Mucosa of rectum (tissue), 2 donors: ENCODE results near the gene CBLL1.

ENCODE experiments used
- H3K27ac ChIP-seq, 2 donors: one replicate each; pipeline ENCODE4 v1.7.0; 2013; ENCODE audit warnings: inconsistent platforms in 2 of 2, low read depth in 2 of 2, low read length in 2 of 2
- H3K27me3 ChIP-seq, 2 donors: one replicate each; pipeline ENCODE4 v1.7.0; 2013; ENCODE audit warnings: low read length in 2 of 2; ENCODE audit not compliant: control insufficient read depth in 2 of 2, insufficient read depth in 2 of 2
- H3K36me3 ChIP-seq, 2 donors: one replicate each; pipeline ENCODE4 v1.7.0; 2013; ENCODE audit warnings: low read length in 2 of 2; ENCODE audit not compliant: control insufficient read depth in 2 of 2, insufficient read depth in 2 of 2
- H3K4me1 ChIP-seq, 2 donors: one replicate each; pipeline ENCODE4 v1.7.0; 2013; ENCODE audit warnings: low read length in 2 of 2, mild to moderate bottlenecking in 1 of 2; ENCODE audit not compliant: control insufficient read depth in 2 of 2, insufficient read depth in 2 of 2
- H3K4me3 ChIP-seq, 2 donors: one replicate each; pipeline ENCODE4 v1.7.0; 2013; ENCODE audit warnings: low read length in 2 of 2
- H3K9ac ChIP-seq, 2 donors: one replicate each; pipeline ENCODE4 v1.7.0; 2013; ENCODE audit warnings: low read length in 2 of 2, low read depth in 1 of 2, mild to moderate bottlenecking in 1 of 2
- H3K9me3 ChIP-seq, 2 donors: one replicate each; pipeline ENCODE4 v1.7.0; 2013; ENCODE audit warnings: low read length in 2 of 2; ENCODE audit not compliant: control insufficient read depth in 2 of 2
- donor health status: healthy.
- donor health status: Normal muscosa, but diverticular disease.

The CBLL1 gene

DNA sequence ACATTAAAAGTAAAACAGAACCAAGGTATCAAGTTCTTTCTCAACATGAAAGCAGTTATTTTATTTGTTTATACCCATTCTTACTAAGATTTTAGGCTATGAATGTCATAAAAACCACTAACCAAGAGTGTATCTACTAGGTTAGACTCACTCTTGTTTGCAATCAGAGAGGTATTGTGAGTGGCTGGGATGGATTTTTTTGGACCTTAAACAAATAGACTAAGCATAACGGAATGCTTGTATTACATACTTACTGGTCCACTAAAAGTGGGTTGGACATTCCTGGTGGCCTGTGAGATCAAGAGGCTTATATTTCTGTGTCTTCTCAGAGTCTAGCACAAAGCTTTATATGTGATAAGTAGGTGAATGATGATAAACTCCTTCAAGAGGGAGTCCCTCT, 32.6 kb upstream of the CBLL1 start:
- H3K27ac ChIP-seq = no peak overlapping the region
- no peaks in the 10 kb centered on the region for H3K9me3 ChIP-seq
- H3K9ac ChIP-seq = no peak overlapping the region
- H3K27me3 ChIP-seq = no peaks in the 10 kb centered on the region
- no peaks in the 10 kb centered on the region for H3K4me1 ChIP-seq
- H3K36me3 ChIP-seq = no peaks in the 10 kb centered on the region
- no peak overlapping the region for H3K4me3 ChIP-seq

GRCh38 chr7:107712025-107712424, 31.9 kb upstream of the CBLL1 start:
- Histone ChIP-seq H3K36me3 (no peaks in the 10 kb centered on the region), H3K27me3 (no peaks in the 10 kb centered on the region), H3K4me3 (no peak overlapping the region), H3K4me1 (no peaks in the 10 kb centered on the region), H3K27ac (no peak overlapping the region), H3K9ac (no peak overlapping the region), H3K9me3 (no peaks in the 10 kb centered on the region)

DNA sequence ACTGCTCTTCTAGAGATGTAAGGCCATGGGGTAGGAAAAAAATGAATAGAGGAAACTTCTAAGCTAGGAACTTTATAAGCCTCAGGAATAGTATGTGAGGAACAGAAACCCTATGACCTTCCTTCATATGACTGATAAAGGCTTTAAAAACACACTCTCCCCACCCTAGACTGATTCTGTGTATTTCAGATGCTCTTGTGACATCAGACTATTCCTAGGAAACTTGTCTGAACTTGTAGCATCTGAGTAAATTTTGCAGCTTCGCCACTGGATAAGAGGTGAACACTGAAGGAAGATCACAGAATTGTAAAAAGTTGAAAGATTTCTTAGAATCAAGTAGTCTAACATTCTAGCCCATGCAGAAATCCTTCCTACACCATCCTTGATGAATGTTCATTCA, 31.0 kb upstream of the CBLL1 start:
- Histone ChIP-seq H3K4me3 (no peak overlapping the region), H3K27me3 (no peaks in the 10 kb centered on the region), H3K9me3 (no peaks in the 10 kb centered on the region), H3K9ac (no peak overlapping the region), H3K36me3 (no peaks in the 10 kb centered on the region), H3K27ac (no peak overlapping the region), H3K4me1 (no peaks in the 10 kb centered on the region)

DNA sequence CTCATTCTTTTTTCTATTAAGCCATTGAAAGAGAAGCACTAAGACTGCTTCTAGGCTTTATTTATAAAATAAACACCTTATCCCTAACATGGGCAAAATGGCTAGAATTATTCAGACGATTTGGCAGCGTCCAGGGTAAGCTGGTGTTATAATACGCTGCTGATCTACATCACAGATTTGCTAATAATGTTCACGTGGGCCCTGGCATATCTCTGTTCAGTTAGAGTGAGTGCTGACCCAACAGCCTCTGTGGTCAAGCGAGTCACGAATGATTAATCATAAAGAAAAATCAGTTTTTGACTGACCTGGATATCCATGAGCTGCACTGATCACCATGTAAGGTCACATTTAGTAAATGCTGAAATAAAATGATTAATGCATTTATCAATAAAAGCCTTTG, 28.4 kb upstream of the CBLL1 start:
- Histone ChIP-seq H3K4me3 (no peak overlapping the region), H3K27me3 (no peaks in the 10 kb centered on the region), H3K4me1 (no peaks in the 10 kb centered on the region), H3K27ac (no peak overlapping the region), H3K9ac (no peak overlapping the region), H3K9me3 (no peaks in the 10 kb centered on the region), H3K36me3 (no peaks in the 10 kb centered on the region)

DNA sequence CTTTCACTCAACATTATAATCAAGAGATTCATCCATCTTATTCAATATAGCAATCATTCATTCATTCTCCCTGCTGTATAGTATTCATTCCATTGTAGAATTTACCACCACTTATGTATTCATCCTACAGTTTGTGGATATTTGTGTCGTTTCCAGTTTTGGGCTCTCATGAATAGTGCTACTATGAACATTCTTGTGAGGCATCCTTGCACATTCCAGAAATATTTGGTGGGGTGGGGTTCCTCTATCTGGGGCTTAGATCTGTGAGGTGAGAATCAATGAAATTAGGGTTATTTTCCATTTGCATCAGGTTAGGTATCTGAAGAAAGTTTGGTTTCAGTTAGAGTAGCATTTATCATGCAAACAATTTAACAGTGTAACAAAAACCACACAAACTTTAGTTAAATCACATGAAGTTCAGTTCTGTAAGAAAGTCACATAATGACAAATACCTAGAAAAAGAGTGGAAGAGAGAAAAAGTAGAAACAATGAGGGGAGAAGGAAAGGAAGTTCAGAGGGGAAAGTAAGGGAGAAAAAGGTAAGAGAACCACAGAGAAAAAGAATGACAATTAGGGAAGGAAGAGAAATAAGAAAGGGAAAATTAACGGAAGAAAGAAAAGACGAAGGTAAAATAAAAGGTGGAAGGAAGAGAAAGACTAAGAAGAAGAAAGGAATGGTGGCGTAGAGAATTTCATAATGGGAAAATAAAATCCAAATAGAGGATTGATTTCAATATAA, 25.3 kb upstream of the CBLL1 start:
- no peaks in the 10 kb centered on the region for H3K4me1 ChIP-seq
- no peak overlapping the region for H3K27ac ChIP-seq
- H3K4me3 ChIP-seq = no peak overlapping the region
- no peaks in the 10 kb centered on the region for H3K9me3 ChIP-seq
- H3K27me3 ChIP-seq = no peaks in the 10 kb centered on the region
- H3K36me3 ChIP-seq = no peaks in the 10 kb centered on the region
- no peak overlapping the region for H3K9ac ChIP-seq

DNA sequence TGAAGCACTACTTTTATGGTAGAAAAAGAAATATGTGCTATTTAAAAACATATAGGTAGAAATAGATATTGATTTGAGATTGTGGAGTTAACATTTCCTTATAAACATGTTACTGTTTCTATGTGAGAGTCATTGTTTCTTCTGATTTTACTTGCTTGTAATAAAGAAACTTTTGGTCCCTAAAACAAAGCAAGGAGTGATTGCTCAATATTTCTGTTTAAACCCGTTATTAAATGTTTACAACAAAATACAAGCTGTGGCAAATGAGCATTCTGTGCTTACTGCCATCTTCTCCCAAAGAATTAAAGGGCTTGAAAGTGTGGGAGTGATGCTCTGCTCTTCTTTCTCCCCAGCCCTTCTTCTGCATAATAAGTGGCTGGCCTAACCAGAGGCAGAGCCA, 22.7 kb upstream of the CBLL1 start:
- H3K9me3 ChIP-seq = no peaks in the 10 kb centered on the region
- H3K9ac ChIP-seq = no peak overlapping the region
- H3K4me3 ChIP-seq = no peak overlapping the region
- H3K27me3 ChIP-seq = no peaks in the 10 kb centered on the region
- H3K36me3 ChIP-seq = no peaks in the 10 kb centered on the region
- H3K27ac ChIP-seq = no peak overlapping the region
- H3K4me1 ChIP-seq = no peaks in the 10 kb centered on the region

DNA sequence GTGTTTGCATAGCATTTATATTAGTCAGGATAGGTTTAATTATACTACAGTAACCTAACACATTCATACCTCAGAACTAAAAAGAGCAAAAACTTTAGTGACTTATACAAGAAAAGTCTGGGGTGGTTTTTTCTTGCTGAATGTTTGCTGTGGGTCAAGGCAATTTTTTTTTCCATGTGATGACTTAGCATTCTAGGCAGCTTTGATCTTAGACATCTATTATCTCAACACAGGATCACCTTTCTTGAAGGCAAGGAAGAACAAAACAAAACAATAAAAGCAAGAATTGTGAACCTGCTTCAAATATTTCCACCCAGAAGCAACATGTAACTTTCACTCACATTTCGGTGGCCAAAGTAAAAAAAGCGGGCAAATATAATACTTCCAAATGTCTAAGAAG, 20.7 kb upstream of the CBLL1 start:
- Histone ChIP-seq H3K27me3 (peaks cover 0 to 3% of the 10 kb centered on the region in 2 donors), H3K4me1 (no peaks in the 10 kb centered on the region), H3K27ac (no peak overlapping the region), H3K4me3 (no peak overlapping the region), H3K9ac (no peak overlapping the region), H3K9me3 (no peaks in the 10 kb centered on the region), H3K36me3 (no peaks in the 10 kb centered on the region)

- H3K9ac ChIP-seq = no peak overlapping the region
- no peaks in the 10 kb centered on the region for H3K4me1 ChIP-seq
- no peak overlapping the region for H3K27ac ChIP-seq
- no peaks in the 10 kb centered on the region for H3K36me3 ChIP-seq
- H3K27me3 ChIP-seq = peaks cover 0 to 6% of the 10 kb centered on the region in 2 donors
- no peaks in the 10 kb centered on the region for H3K9me3 ChIP-seq
- no peak overlapping the region for H3K4me3 ChIP-seq
Observed at GRCh38 chr7:107725138-107725740, 18.7 kb upstream of the CBLL1 start.

DNA sequence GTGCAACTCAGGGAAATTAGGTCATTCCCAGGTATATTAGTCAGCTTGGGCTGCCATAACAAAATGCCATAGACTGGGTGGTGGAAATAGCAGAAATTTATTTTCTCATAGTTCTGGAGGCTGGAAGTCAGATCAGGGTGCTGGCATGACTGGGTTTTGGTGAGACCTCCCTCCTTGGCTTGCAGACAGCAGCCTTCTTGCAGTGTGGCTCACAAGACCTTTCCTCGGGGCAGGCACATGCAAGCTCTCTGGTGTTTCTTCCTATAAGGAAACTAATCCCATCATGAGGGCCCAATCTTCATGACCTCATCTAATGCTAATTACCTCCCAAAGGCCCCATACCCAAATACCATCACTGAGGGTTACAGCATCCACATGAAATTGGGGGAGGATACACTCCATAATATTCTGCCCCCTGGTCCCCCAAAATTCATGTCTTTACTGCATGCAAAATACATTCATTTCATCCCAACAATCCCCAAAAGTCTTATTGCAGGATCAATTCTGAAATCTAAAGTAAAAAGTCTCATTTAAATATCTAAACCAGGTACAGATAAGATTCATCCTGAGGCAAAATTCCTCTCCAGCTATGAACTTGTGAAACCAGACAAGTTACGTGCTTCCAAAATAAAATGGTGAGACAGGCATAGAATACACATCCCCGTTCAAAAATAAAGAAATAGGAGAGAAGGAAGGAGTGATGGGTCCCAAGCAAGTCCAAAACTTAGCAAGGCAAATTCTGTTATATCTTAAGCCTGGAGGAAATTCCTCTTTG, 17.4 kb upstream of the CBLL1 start:
- Histone ChIP-seq H3K36me3 (no peaks in the 10 kb centered on the region), H3K9me3 (no peaks in the 10 kb centered on the region), H3K9ac (no peak overlapping the region), H3K27ac (no peak overlapping the region), H3K4me1 (no peaks in the 10 kb centered on the region), H3K4me3 (no peak overlapping the region), H3K27me3 (peaks cover 0 to 6% of the 10 kb centered on the region in 2 donors)

DNA sequence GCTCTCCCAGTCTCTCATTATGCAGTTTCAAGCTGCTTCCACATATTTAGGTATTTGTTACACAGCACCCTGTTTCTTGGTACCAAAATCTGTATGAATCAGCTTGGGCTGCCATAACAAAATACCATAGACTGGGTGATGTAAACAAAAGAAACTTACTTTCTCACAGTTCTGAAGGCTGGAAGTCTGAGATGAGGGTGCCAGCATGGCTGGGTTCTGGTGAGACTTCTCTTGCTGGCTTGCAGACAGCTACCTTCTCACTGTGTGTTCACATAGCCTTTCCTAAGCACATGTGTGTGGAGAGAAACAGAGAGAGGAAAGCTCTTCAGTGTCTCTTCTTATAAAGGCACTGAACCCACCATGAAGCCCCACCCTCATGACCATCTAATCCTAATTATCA, 15.7 kb upstream of the CBLL1 start:
- H3K27ac ChIP-seq = no peak overlapping the region
- no peaks in the 10 kb centered on the region for H3K4me1 ChIP-seq
- H3K36me3 ChIP-seq = no peaks in the 10 kb centered on the region
- H3K9me3 ChIP-seq = no peaks in the 10 kb centered on the region
- H3K9ac ChIP-seq = no peak overlapping the region
- no peak overlapping the region for H3K4me3 ChIP-seq
- H3K27me3 ChIP-seq = peaks cover 0 to 6% of the 10 kb centered on the region in 2 donors
